ENCODE data around the gene EPC1. TPM values are rescaled to one million over a fixed set of nuclear protein-coding genes. Genes with fewer than 3 reads are reported as not detected.
"Not testable (repeated sequence)": the region's sequence is repeated elsewhere in the genome, so short reads cannot be mapped to it uniquely, and the experiment has no call there.

Gene EPC1
- total RNA-seq, 1 experiment from 2014 or later, result 17.0 TPM

GRCh38 chr10:32225976-32226375 is 121.0 kb downstream of the EPC1 start:
- in situ Hi-C loops (cut with HindIII; ENCODE audit: low pct_unique_long_range_greater_than_20kb, low sequenced_read_pairs), result no loop called here
- no peak for DNase-seq (ENCODE audit: low read depth)

GRCh38 chr10:32222376-32222775 is 124.6 kb downstream of the EPC1 start:
- DNase-seq (ENCODE audit: low read depth); in situ Hi-C loops (cut with HindIII; ENCODE audit: low pct_unique_long_range_greater_than_20kb, low sequenced_read_pairs): not testable (repeated sequence)

GRCh38 chr10:32219156-32219555 is 127.8 kb downstream of the EPC1 start:
- DNase-seq (ENCODE audit: low read depth); in situ Hi-C loops (cut with HindIII; ENCODE audit: low pct_unique_long_range_greater_than_20kb, low sequenced_read_pairs): not testable (repeated sequence)

- DNase-seq (ENCODE audit: low read depth); in situ Hi-C loops (cut with HindIII; ENCODE audit: low pct_unique_long_range_greater_than_20kb, low sequenced_read_pairs): not testable (repeated sequence)
Measured at GRCh38 chr10:32218206-32219044, 128.5 kb downstream of the EPC1 start.

Other genes with a start within 250 kb of the EPC1 start
- gene CCDC7, start 99.0 kb upstream of the EPC1 start, total RNA-seq (2014; rRNA removed; shearing (Covaris generic); ENCODE audit: low replicate concordance), result 10.1 and 21.7 TPM in 2 replicates